PC-3 (cell line): ENCODE results near the gene AEBP1.

Experiments
- CTCF ChIP-seq: fragments of 300-600 bp; sonication (generic); conservative IDR thresholded peaks from 2 replicates; pipeline ENCODE4 v1.5.1; 2017; ENCODE audit warnings: antibody characterized with exemption, low read depth, mild to moderate bottlenecking, low read length
- EZH2phosphoT487 ChIP-seq: fragments of 300-600 bp; sonication (generic); IDR thresholded peaks from 2 replicates; pipeline ENCODE4 v1.6.1; 2018; ENCODE audit warnings: mild to moderate bottlenecking, antibody characterized with exemption, low read length, borderline replicate concordance

- no peak for TF ChIP-seq CTCF
- no peak for TF ChIP-seq EZH2phosphoT487
These were observed 27.9 kb downstream of the AEBP1 start for GRCh38 chr7:44132039-44132438.
